HG03135 (cell line): ENCODE results near the gene SVOP.
"Not testable (repeated sequence)": the region's sequence is repeated elsewhere in the genome, so short reads cannot be mapped to it uniquely, and the experiment has no call there.

ENCODE experiments used
- ATAC-seq: cut with Tn5 transposase; IDR thresholded peaks from one replicate; pipeline ENCODE4 v1.9.1; 2021; ENCODE audit warnings: mild to moderate bottlenecking, moderate library complexity; ENCODE audit not compliant: unreplicated experiment

Gene SVOP

DNA sequence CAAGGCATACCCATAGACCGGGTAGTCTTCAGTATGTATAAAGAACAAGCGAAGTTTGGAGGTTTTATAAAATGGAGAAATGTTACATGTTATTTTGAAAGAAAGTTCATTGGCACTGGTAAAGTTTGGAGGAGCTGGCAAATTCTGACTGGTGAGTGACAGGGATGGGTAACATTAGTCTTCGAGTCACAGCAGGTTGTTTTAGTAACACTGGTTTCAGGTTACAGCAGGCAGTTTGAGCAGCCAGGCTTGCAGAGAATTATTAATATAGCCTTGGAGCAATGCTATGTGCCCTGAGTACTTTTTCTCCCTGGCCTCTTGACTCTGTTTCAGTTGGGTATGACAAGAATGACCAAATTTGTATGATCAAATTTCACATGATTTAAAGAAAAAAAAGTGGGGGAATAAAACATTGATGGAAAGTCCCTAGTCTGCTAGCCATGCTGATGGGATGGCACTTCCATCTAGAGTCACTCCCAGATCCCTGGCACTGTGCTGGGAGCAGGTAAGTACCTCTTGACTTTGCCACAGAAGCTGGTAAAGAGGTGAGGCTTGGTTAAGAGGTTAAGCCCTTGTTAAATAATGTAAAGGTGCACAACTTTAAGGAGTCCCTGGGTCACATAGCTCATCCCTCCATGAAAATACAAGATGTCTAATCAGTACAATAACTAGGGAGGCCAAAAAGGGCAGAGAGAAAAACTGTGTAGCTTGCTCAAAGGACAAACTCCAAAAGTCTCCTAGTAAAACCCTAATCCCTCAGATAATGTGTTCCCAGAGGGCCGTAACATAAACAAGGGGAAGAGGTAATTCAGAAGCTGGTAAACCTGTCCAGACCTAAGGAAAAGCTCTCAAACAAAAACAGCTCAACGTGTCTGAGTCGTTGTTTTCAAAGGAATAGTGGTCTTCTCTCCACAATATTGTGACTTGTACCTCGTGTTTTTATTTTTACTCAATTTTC lies 12.7 kb upstream of the SVOP start:
- no peak for ATAC-seq

DNA sequence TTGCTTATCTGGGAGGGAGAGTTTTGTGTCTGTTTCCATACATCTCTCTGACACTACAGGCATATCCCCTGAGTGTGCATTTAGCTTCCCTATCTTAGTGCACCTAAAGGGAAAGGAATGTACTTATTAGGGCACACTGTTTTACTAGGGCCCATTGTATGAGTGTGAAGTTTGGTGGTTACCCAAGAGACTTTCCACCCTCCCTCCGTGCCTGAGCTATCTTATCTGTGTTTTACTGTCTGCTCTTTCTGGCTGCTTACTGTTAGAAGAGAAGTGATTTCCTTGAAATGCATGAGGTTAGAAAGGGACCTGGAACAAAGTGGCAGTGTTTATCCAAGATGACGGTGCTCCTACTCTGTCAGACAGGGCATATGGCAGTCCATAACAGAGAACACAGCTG lies 8.5 kb upstream of the SVOP start:
- no peak for ATAC-seq

- ATAC-seq, result not testable (repeated sequence)
Observed at GRCh38 chr12:109028624-109029023, 7.8 kb upstream of the SVOP start.

GRCh38 chr12:109027767-109028166 lies 6.9 kb upstream of the SVOP start:
- ATAC-seq, result no peak

DNA sequence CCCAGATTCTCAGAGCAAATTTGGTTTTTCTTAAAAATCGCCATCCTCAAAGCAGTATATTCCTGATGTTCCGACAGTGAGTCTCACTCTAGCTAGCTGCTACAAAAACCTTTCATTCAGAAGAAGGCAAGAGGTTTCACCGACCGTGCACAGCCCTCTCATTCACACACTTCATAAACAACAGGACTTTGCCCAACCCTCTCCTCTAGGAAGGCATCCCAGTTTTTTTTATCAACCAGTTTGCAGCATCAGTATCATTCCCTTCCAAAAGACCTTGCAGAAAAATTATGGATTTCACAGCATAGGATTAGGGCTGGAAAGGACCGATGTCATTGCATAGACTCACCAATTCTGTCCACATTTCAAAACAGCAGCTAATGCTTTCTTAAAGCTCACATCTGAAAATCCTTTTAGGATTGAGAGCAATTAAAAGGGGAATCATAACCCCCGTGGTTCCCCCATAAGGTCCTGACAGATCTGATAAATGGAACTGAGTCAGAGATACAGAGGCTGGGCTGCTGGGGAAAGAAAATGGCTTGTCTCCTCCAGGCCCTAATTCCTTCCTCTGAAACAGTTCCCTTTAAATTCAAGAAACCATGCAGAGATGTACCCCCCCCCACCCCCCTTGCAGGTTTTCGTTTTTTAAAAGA lies 597 bp downstream of the SVOP start:
- no peak for ATAC-seq

DNA sequence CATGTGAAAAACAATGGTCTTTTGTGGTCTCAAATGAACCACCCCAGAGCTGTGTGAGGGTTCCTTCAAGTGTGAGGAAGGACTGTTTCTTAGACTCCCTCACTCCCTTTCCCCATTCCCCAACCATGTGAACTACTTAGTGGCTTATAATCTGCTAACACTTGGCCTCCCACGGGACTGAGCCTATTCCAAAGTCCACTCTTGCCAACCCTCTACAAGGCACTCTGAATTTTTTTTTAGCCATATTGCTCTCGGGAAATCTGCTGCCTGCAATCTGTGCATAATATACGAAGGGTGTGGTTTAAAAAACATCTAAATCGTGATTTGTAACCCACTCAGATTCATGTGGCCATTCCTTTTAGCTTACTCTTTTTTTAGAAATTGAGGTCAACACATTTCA lies 2.6 kb downstream of the SVOP start:
- no peak for ATAC-seq

- ATAC-seq, result no peak
Observed at GRCh38 chr12:109016978-109017377, 3.9 kb downstream of the SVOP start.

GRCh38 chr12:109016016-109016415 lies 4.9 kb downstream of the SVOP start:
- no peak for ATAC-seq

DNA sequence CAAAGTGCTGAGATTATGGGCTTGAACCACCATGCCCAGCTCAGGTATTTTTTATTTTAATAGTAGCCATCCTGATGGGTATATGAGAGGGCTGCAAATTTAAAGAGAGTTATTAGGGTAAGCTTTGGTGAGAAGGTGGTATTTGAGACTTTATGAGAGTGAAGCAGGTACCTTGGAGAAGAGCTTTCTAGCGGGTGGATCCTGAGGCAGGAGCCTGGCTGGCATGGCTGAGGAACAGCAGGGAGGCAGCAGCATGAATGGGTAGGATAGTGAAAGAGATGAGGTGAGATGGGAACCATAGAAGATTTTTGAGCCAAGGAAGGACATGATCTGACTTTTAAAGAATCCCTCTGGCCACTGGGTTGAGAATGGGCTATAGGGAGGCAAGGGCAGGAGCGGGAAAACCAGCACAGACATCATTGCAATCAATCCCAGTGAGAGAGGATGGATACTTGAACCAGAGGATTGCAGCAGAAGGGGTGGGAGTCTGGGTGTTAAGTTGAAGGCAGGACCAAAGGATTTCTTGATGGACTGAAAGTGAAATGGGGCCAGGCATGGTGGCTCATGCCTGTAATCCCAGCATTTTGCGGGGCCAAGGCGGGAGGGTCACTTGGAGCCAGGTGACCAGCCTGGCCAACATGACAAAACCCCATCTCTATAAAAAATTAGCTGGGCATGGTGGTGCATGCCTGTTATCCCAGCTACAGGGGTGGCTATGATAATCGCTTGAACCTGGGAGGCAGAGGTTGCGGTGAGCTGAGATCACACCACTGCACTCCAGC lies 5.7 kb downstream of the SVOP start:
- no peak for ATAC-seq

GRCh38 chr12:109010259-109010658 lies 10.6 kb downstream of the SVOP start:
- ATAC-seq, result no peak

DNA sequence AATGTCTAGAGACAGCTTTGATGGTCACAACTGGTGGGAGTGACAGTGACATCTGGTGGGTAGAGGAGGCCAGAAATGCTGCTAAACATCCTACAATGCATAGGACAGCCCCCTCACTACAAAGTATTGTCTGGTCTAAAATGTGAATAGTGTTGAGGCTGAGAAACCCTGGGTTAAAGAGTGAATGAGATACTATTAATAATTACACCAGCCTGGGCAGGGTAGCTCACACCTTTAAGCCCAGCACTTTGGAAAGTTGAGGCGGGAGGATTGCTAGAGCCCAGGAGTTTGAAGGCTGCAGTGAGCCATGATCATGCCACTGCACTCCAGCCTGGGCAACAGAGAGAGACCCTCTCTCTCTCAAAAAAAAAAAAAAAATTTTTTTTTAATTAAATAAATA lies 11.1 kb downstream of the SVOP start:
- no peak for ATAC-seq

DNA sequence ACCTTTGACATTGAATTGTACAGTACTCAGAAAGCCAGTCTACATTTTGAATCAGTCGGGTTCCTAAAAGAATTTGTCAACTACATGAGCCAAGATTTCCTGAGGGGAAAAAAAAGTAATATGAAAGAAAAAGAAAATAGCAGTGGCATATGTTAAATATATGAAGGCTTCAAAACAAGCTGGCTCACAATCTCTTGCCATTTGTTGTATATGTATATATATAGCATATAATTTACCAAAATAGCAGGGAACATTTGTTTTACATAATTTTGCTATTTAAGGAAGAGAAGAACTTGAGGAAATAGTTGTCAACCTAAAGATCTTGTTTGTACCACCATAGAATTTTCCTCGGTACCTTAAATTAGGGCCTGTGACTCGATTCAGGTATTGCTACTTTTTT lies 16.9 kb downstream of the SVOP start:
- no peak for ATAC-seq

GRCh38 chr12:108996320-108996719 lies 24.5 kb downstream of the SVOP start:
- ATAC-seq, result no peak

GRCh38 chr12:108995370-108995992 lies 25.4 kb downstream of the SVOP start:
- ATAC-seq, result no peak

- ATAC-seq, result not testable (repeated sequence)
Observed at GRCh38 chr12:108990103-108990502, 30.8 kb downstream of the SVOP start.

DNA sequence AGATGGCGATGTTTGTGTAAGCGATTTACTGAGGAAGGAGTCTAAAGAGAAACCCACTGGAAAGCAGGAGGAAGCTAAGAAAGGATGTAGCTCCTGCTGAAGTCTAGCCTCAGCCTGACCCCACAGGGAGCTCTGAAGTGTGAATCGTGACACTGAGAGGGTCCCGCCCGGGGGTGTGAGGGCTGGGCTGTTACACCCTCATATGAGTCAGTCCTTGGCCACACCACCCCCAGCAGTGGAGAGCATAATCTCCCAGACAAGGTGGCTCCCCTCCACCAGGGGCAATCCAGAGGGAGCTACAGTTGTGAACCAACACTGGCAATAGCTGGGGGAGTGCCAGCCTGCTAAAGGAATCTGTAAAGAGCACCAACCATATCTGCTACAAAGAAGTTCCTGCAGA lies 31.5 kb downstream of the SVOP start:
- ATAC-seq, result no peak

DNA sequence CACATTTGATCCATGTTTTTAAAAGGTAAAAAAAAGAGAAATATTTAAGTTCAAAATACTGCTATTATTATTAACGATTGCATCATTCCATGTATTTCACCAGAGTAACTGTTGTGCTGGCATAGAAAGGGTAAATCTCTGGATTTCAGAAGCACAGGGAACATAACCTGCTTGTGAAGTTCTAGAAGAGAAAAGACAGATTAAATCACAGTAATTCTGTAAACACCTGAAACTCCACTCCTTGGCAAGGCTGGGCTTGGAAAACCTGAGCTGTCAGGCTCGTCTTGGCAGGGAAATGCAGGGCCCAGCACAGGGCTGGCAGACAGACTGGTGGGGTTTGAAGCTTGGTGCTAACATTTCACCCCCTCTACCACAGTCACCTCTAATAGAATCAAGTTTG lies 35.1 kb downstream of the SVOP start:
- ATAC-seq, result no peak

GRCh38 chr12:108983227-108983626 lies 37.6 kb downstream of the SVOP start:
- ATAC-seq, result no peak

DNA sequence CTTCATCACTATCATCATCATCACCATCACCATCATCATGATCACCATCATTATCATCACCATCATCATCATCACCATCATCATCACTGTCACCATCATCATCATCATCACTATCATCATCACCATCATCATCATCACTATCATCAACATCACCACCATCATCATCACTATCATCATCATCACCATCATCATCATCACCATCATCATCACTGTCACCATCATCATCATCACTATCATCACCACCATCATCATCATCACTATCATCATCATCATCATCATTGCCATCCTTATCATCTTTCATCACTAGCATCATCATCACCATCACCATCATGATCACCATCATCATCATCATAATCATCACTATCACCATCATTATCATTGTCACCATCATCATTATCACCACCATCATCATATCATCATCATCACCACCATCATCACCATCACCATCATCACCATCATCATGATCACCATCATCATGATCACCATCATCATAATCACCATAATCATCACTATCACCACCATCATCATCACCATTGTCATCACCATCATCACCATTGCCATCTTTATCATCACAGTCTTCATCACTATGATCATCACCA lies 38.1 kb downstream of the SVOP start:
- no peak for ATAC-seq

GRCh38 chr12:108981835-108982234 lies 39.0 kb downstream of the SVOP start:
- no peak for ATAC-seq
